ENCODE measurements around the gene FOXN4.

Gene FOXN4

DNA sequence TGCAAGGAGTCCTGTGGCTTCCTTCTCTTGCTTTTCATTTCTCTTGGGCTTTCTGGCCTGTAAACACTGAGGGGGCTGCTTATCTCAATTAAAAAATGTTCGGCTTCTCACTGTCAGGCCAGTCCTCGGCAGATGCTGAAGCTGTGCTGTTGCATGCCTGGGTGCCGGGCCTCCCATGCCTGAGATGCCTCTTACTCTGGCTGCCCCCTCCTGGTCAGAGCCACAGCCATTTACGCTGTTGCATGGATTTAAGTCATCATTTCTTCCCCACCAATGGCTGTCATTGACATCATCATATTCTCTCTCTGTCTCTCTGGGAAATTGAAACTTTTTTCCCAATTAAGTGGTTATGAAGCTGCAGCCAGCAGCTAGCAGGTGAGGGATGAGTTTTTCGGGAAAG lies 53.7 kb downstream of the FOXN4 start:
- Histone ChIP-seq H3K36me3 (ENCODE audit: insufficient read depth) (no peaks in the 10 kb centered on the region), H3K27ac (no peak overlapping the region), H3K9ac (no peak overlapping the region), H4K20me1 (ENCODE audit: insufficient read depth) (no peaks in the 10 kb centered on the region), H3K4me1 (ENCODE audit: low read depth, poor library complexity, severe bottlenecking) (peaks cover 1% of the 10 kb centered on the region), H3K79me2 (ENCODE audit: insufficient read depth, low read depth) (no peaks in the 10 kb centered on the region), H3K4me3 (IDR thresholded peaks at IDR 0.05; ENCODE audit: insufficient read depth, low read depth, low read length) (no peak overlapping the region), H2AFZ (ENCODE audit: low read depth) (no peak overlapping the region), H3K27me3 (ENCODE audit: insufficient read depth, low read depth) (no peaks in the 10 kb centered on the region), H3K4me2 (no peak overlapping the region)
- TF ChIP-seq, protein P1, sequence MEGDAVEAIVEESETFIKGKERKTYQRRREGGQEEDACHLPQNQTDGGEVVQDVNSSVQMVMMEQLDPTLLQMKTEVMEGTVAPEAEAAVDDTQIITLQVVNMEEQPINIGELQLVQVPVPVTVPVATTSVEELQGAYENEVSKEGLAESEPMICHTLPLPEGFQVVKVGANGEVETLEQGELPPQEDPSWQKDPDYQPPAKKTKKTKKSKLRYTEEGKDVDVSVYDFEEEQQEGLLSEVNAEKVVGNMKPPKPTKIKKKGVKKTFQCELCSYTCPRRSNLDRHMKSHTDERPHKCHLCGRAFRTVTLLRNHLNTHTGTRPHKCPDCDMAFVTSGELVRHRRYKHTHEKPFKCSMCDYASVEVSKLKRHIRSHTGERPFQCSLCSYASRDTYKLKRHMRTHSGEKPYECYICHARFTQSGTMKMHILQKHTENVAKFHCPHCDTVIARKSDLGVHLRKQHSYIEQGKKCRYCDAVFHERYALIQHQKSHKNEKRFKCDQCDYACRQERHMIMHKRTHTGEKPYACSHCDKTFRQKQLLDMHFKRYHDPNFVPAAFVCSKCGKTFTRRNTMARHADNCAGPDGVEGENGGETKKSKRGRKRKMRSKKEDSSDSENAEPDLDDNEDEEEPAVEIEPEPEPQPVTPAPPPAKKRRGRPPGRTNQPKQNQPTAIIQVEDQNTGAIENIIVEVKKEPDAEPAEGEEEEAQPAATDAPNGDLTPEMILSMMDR (conservative IDR thresholded peaks at IDR 0.05; ENCODE audit: low read depth, low read length), result no peak

DNA sequence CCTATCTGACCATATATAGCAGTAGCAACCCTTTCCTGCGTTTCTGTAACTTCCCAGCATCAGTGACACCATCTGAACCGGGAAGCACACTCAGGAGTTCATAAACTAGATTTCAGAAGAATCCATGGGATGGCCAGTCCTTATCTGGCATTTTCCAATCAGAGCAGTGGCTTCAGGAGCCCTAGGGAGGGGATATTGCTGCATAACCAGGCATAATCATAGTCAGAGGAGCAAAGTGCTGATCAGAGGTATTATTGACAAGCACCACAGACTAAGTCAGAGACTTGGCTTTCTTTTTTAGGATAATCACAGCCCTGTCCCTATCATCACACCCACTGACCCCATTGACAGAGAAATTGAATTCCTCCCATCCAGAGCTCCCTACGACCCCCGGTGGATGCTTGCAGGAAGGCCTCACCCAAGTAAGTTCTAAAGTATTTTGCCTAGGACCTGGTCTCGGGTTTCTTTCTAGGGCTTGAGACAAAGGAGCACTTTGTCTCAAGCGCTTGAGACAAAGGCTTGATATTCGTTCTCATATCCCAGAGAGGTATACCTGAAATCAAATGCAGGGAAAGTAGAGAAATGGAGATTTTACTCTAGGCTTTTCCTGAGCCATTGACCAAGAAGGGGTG lies 55.1 kb downstream of the FOXN4 start:
- H3K27ac ChIP-seq, result no peak overlapping the region
- H3K9ac ChIP-seq, result no peak overlapping the region
- H3K79me2 ChIP-seq (ENCODE audit: insufficient read depth, low read depth), result no peaks in the 10 kb centered on the region
- H3K36me3 ChIP-seq (ENCODE audit: insufficient read depth), result no peaks in the 10 kb centered on the region
- TF ChIP-seq, protein P1 (conservative IDR thresholded peaks at IDR 0.05; ENCODE audit: low read depth, low read length), result no peak
- H3K4me1 ChIP-seq (ENCODE audit: low read depth, poor library complexity, severe bottlenecking), result peaks cover 7% of the 10 kb centered on the region
- no peaks in the 10 kb centered on the region for H3K27me3 ChIP-seq (ENCODE audit: insufficient read depth, low read depth)
- H4K20me1 ChIP-seq (ENCODE audit: insufficient read depth), result no peaks in the 10 kb centered on the region
- H3K4me3 ChIP-seq (IDR thresholded peaks at IDR 0.05; ENCODE audit: insufficient read depth, low read depth, low read length), result no peak overlapping the region
- H2AFZ ChIP-seq (ENCODE audit: low read depth), result no peak overlapping the region
- no peak overlapping the region for H3K4me2 ChIP-seq

DNA sequence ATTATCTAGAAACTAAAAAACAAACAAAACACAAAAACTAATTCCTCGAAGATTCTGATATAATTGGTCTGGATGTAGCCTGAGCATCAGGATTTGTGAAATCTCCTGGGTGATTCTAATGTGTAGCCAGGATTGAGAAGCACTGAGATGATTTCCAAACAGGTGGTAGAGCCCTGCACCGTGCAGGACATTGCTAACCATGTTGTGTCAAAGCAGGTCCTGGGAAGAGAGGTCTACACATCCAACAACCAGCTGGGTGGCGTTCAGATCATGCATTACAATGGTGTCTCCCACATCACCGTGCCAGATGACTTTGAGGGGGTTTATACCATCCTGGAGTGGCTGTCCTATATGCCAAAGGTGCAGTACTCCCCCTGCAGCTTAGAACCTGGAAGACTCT lies 56.3 kb downstream of the FOXN4 start:
- no peaks in the 10 kb centered on the region for H3K79me2 ChIP-seq (ENCODE audit: insufficient read depth, low read depth)

DNA sequence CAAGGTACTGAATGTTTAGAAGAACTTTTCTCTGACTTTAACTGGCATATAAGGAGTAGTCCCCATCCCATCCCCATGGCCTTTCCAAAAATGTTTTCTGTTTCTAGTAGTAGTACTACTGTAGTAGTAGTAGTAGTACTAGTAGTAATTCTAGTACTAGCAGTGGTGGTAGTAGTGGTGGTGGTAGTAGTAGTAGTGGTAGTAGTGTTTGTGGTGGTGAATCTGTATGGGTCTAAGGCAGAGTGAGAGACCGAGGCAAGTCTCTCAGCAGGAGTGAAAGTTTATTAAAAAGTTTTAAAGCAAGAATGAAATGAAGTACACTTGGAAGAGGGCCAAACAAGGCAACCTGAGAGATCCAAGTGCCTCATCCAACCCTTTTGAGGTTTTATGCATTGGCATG lies 58.6 kb downstream of the FOXN4 start:
- no peak overlapping the region for H3K4me2 ChIP-seq
- no peaks in the 10 kb centered on the region for H3K27me3 ChIP-seq (ENCODE audit: insufficient read depth, low read depth)
- H3K79me2 ChIP-seq (ENCODE audit: insufficient read depth, low read depth), result no peaks in the 10 kb centered on the region
- H2AFZ ChIP-seq (ENCODE audit: low read depth), result no peak overlapping the region
- H3K36me3 ChIP-seq (ENCODE audit: insufficient read depth), result no peaks in the 10 kb centered on the region
- TF ChIP-seq, protein P1 (conservative IDR thresholded peaks at IDR 0.05; ENCODE audit: low read depth, low read length), result no peak
- H3K4me3 ChIP-seq (IDR thresholded peaks at IDR 0.05; ENCODE audit: insufficient read depth, low read depth, low read length), result no peak overlapping the region
- H3K9ac ChIP-seq, result no peak overlapping the region
- no peaks in the 10 kb centered on the region for H4K20me1 ChIP-seq (ENCODE audit: insufficient read depth)
- peaks cover 7% of the 10 kb centered on the region for H3K4me1 ChIP-seq (ENCODE audit: low read depth, poor library complexity, severe bottlenecking)
- no peak overlapping the region for H3K27ac ChIP-seq

More for the DNA sequence above, 56.3 kb downstream of the FOXN4 start:
- no peak overlapping the region for H3K4me3 ChIP-seq (IDR thresholded peaks at IDR 0.05; ENCODE audit: insufficient read depth, low read depth, low read length)
- TF ChIP-seq, protein P1 (conservative IDR thresholded peaks at IDR 0.05; ENCODE audit: low read depth, low read length), result no peak
- H4K20me1 ChIP-seq (ENCODE audit: insufficient read depth), result no peaks in the 10 kb centered on the region
- H3K9ac ChIP-seq, result no peak overlapping the region
- peaks cover 7% of the 10 kb centered on the region for H3K4me1 ChIP-seq (ENCODE audit: low read depth, poor library complexity, severe bottlenecking)
- H3K27ac ChIP-seq, result no peak overlapping the region
- no peaks in the 10 kb centered on the region for H3K27me3 ChIP-seq (ENCODE audit: insufficient read depth, low read depth)
- no peak overlapping the region for H2AFZ ChIP-seq (ENCODE audit: low read depth)
- H3K4me2 ChIP-seq, result no peak overlapping the region
- no peaks in the 10 kb centered on the region for H3K36me3 ChIP-seq (ENCODE audit: insufficient read depth)
